ENCODE data around the gene CFAP70.
A peak's percentile ranks its signal among the peaks of the same experiment; 100 is the strongest.

CFAP70 gene

DNA sequence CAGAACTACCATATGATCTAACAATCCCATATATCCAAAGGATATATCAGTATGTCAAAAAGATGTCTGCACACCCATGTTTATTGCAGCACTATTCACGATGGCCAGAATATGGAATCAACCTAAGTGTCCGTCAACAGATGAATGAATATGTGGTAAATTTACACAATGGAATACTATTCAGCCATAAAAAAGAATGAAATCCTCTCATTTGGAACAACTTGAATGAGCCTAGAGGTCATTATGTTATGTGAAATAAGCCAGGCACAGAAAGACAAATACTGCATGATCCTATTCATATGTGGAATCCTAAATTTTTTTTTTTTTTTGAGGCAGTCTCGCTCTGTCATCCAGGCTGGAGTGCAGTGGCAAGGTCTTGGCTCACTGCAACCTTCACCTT lies 6.3 kb upstream of the CFAP70 start:
- intact Hi-C loops (cut with DNase I; ENCODE audit: low total_unique reads) = no loop called here
- Histone ChIP-seq H3K27me3 (no peaks in the 10 kb centered on the region), H3K27ac (no peak overlapping the region), H3K4me1 (no peaks in the 10 kb centered on the region), H3K9me3 (no peaks in the 10 kb centered on the region), H3K4me3 (no peak overlapping the region), H3K36me3 (peaks cover 13 to 61% (median 32%) of the 10 kb centered on the region in 3 donors)
- DNase-seq = no peak
- TF ChIP-seq CTCF (IDR thresholded peaks at IDR 0.05) = no peak

- Histone ChIP-seq H3K4me1 (peaks cover 0 to 12% (median 3%) of the 10 kb centered on the region in 4 donors), H3K27me3 (no peaks in the 10 kb centered on the region), H3K4me3 (no peak overlapping the region), H3K36me3 (peaks cover 0 to 9% (median 0%) of the 10 kb centered on the region in 3 donors), H3K27ac (no peak overlapping the region), H3K9me3 (no peaks in the 10 kb centered on the region)
- no peak for TF ChIP-seq CTCF (IDR thresholded peaks at IDR 0.05)
- DNase-seq = no peak
- intact Hi-C loops (cut with DNase I; ENCODE audit: low total_unique reads) = loop anchor here (5.0 kb wide), 1 partner anchor 102 kb away; no protein-coding TSS in a partner anchor
Measured at GRCh38 chr10:73359492-73359891, 828 bp upstream of the CFAP70 start.

DNA sequence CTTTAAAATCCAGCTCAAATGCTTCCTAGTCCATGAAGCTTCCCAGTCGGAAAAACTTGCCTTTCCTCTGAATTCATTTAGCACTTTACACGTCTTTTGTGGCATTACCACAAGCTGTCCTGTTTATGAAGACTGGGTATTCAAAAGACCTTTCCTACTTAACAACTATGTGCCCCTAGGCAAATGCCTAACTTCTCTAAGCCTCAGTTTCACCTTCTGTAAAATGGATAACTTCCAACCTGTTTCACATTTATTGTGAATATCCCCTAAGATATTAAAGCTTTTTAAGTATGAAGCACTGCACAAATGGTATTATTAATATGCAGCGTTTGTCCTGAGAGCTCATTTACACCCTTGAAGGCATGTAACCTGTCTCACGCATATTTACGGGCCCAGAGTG lies 843 bp downstream of the CFAP70 start:
- H3K9me3 ChIP-seq = no peaks in the 10 kb centered on the region
- TF ChIP-seq CTCF (IDR thresholded peaks at IDR 0.05) = no peak
- no peak for DNase-seq
- intact Hi-C loops (cut with DNase I; ENCODE audit: low total_unique reads) = loop anchor here (5.0 kb wide), 1 partner anchor 101 kb away; no protein-coding TSS in a partner anchor
- H3K36me3 ChIP-seq = no peaks in the 10 kb centered on the region
- H3K27me3 ChIP-seq = no peaks in the 10 kb centered on the region
- peaks cover 0 to 12% (median 3%) of the 10 kb centered on the region in 4 donors for H3K4me1 ChIP-seq
- H3K4me3 ChIP-seq = peak overlapping the region; percentile 60 to 89
- peak overlapping the region; percentile 54 to 71 for H3K27ac ChIP-seq

DNA sequence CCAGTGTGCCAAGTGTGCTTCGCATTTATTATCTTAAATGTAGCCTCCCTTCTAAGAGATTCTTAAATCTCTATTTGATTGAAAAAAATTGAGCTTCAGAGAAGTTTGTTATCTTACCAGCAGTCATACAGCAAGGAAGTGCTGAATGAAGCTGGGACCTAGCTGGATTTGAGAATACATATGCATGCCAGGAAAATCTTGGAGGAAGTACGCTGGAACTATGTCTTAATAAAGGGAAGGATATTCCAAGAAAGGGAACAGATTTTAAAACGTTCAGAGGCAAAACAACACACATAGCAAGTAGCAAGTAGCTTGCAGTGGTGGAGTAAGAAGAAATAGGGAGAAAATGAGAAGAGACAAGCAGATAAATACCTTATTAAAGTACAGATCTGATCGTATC lies 1.5 kb downstream of the CFAP70 start:
- TF ChIP-seq CTCF (IDR thresholded peaks at IDR 0.05) = no peak
- H3K4me3 ChIP-seq = no peak overlapping the region
- no peak for DNase-seq
- intact Hi-C loops (cut with DNase I; ENCODE audit: low total_unique reads) = loop anchor here (5.0 kb wide), 1 partner anchor 100 kb away; no protein-coding TSS in a partner anchor
- no peaks in the 10 kb centered on the region for H3K9me3 ChIP-seq
- H3K27me3 ChIP-seq = no peaks in the 10 kb centered on the region
- peaks cover 0 to 12% (median 3%) of the 10 kb centered on the region in 4 donors for H3K4me1 ChIP-seq
- H3K36me3 ChIP-seq = no peaks in the 10 kb centered on the region
- no peak overlapping the region for H3K27ac ChIP-seq

DNA sequence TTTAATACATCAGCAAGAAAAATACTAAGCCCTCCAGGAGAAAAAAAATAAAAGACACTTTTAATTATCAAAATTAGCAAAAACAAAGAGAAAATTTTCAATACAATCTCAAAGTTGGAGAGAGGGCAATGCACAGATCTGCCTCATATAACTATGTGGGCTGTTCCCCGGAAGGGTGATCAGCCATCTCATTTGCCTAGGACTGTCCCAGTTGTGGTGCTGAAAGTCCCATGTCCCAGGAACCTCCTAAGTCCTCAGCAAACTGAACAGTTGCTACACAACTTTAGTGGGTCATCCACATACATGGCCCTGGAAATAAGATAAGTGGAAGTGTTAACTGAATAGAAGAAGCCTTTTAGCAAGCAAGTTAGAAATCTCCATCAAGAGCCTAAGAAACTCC lies 14.4 kb downstream of the CFAP70 start:
- no peaks in the 10 kb centered on the region for H3K9me3 ChIP-seq
- H3K27ac ChIP-seq = no peak overlapping the region
- peaks cover 0 to 17% (median 0%) of the 10 kb centered on the region in 3 donors for H3K36me3 ChIP-seq
- no peak overlapping the region for H3K4me3 ChIP-seq
- intact Hi-C loops (cut with DNase I; ENCODE audit: low total_unique reads) = no loop called here
- H3K4me1 ChIP-seq = no peaks in the 10 kb centered on the region
- no peak for DNase-seq
- no peaks in the 10 kb centered on the region for H3K27me3 ChIP-seq
- no peak for TF ChIP-seq CTCF (IDR thresholded peaks at IDR 0.05)

GRCh38 chr10:73340121-73340520 lies 18.5 kb downstream of the CFAP70 start:
- no peaks in the 10 kb centered on the region for H3K9me3 ChIP-seq
- no peak overlapping the region for H3K4me3 ChIP-seq
- peaks cover 0 to 10% (median 0%) of the 10 kb centered on the region in 3 donors for H3K36me3 ChIP-seq
- H3K4me1 ChIP-seq = no peaks in the 10 kb centered on the region
- intact Hi-C loops (cut with DNase I; ENCODE audit: low total_unique reads) = no loop called here
- no peak for DNase-seq
- H3K27me3 ChIP-seq = no peaks in the 10 kb centered on the region
- H3K27ac ChIP-seq = no peak overlapping the region
- no peak for TF ChIP-seq CTCF (IDR thresholded peaks at IDR 0.05)
